ENCODE measurements around the gene CYTH3. TPM values are rescaled to one million over a fixed set of nuclear protein-coding genes. Genes with fewer than 3 reads are reported as not detected.

CYTH3 gene
- polyA plus RNA-seq, 1 donor (not counting 4 experiments of a cell fraction or from before 2014, with no cell fraction given), result 28.4 TPM

- H3K27me3 ChIP-seq (ENCODE audit: control insufficient read depth, extremely low read depth, insufficient read depth, low read length), result no peaks in the 10 kb centered on the region
- no peak overlapping the region for H2AFZ ChIP-seq (ENCODE audit: control insufficient read depth, low read length)
- H3K4me3 ChIP-seq (ENCODE audit: control insufficient read depth in 2 of 3, extremely low read depth in 1 of 3, insufficient read depth in 2 of 3, low read depth in 1 of 3, low read length in 3 of 3), result no peak overlapping the region
- peaks cover 7% of the 10 kb centered on the region for H4K20me1 ChIP-seq (ENCODE audit: control insufficient read depth, extremely low read depth, insufficient read depth, low read length)
- dilution Hi-C loops (cut with MboI; ENCODE audit: extremely low pct_ligation_motif_present, low sequenced_read_pairs), result no loop called here
- H3K4me1 ChIP-seq (ENCODE audit: control insufficient read depth, extremely low read depth, insufficient read depth, low read length), result peaks cover 4% of the 10 kb centered on the region
- no peak for FAIRE-seq
- no peaks in the 10 kb centered on the region for H3K36me3 ChIP-seq (ENCODE audit: control insufficient read depth in 2 of 2, extremely low read depth in 1 of 2, insufficient read depth in 2 of 2, low read length in 2 of 2)
- H3K4me2 ChIP-seq (ENCODE audit: control insufficient read depth, extremely low read depth, insufficient read depth, low read depth, low read length), result no peak overlapping the region
- no peaks in the 10 kb centered on the region for H3K9me1 ChIP-seq (ENCODE audit: control insufficient read depth, extremely low read depth, insufficient read depth, low read length)
- H3K9me3 ChIP-seq (ENCODE audit: control insufficient read depth, low read depth, low read length), result no peaks in the 10 kb centered on the region
- peaks cover 92% of the 10 kb centered on the region for H3K79me2 ChIP-seq (ENCODE audit: control insufficient read depth, insufficient read depth, low read length)
- TF ChIP-seq CTCF (optimal IDR thresholded peaks at IDR 0.05 in 1 of 3, IDR thresholded peaks at IDR 0.05 in 1 of 3, conservative IDR thresholded peaks at IDR 0.05 in 1 of 3; ENCODE audit: extremely low read depth in 1 of 3, insufficient read depth in 2 of 3, low read length in 3 of 3), result no peak
- TF ChIP-seq EZH2 (IDR thresholded peaks at IDR 0.05; ENCODE audit: low read length), result no peak
- H3K27ac ChIP-seq (ENCODE audit: control insufficient read depth, insufficient read depth, low read length), result no peak overlapping the region
- DNase-seq (ENCODE audit: low read depth, low spot score), result no peak
- H3K9ac ChIP-seq (ENCODE audit: control insufficient read depth, extremely low read depth, insufficient read depth, low read length), result no peak overlapping the region
Observed at GRCh38 chr7:6261699-6262098, 10.7 kb downstream of the CYTH3 start.

GRCh38 chr7:6260291-6261187, 11.9 kb downstream of the CYTH3 start:
- no peak for FAIRE-seq
- no peak overlapping the region for H3K4me3 ChIP-seq (ENCODE audit: control insufficient read depth in 2 of 3, extremely low read depth in 1 of 3, insufficient read depth in 2 of 3, low read depth in 1 of 3, low read length in 3 of 3)
- no peak overlapping the region for H2AFZ ChIP-seq (ENCODE audit: control insufficient read depth, low read length)
- no peaks in the 10 kb centered on the region for H3K9me1 ChIP-seq (ENCODE audit: control insufficient read depth, extremely low read depth, insufficient read depth, low read length)
- no peak for DNase-seq (ENCODE audit: low read depth, low spot score)
- no peaks in the 10 kb centered on the region for H3K27me3 ChIP-seq (ENCODE audit: control insufficient read depth, extremely low read depth, insufficient read depth, low read length)
- H3K79me2 ChIP-seq (ENCODE audit: control insufficient read depth, insufficient read depth, low read length), result peaks cover 90% of the 10 kb centered on the region
- no peak overlapping the region for H3K27ac ChIP-seq (ENCODE audit: control insufficient read depth, insufficient read depth, low read length)
- TF ChIP-seq EZH2 (IDR thresholded peaks at IDR 0.05; ENCODE audit: low read length), result no peak
- TF ChIP-seq CTCF (optimal IDR thresholded peaks at IDR 0.05 in 1 of 3, IDR thresholded peaks at IDR 0.05 in 1 of 3, conservative IDR thresholded peaks at IDR 0.05 in 1 of 3; ENCODE audit: extremely low read depth in 1 of 3, insufficient read depth in 2 of 3, low read length in 3 of 3), result no peak
- dilution Hi-C loops (cut with MboI; ENCODE audit: extremely low pct_ligation_motif_present, low sequenced_read_pairs), result no loop called here
- H3K36me3 ChIP-seq (ENCODE audit: control insufficient read depth in 2 of 2, extremely low read depth in 1 of 2, insufficient read depth in 2 of 2, low read length in 2 of 2), result no peaks in the 10 kb centered on the region
- peaks cover 7% of the 10 kb centered on the region for H4K20me1 ChIP-seq (ENCODE audit: control insufficient read depth, extremely low read depth, insufficient read depth, low read length)
- no peaks in the 10 kb centered on the region for H3K9me3 ChIP-seq (ENCODE audit: control insufficient read depth, low read depth, low read length)
- H3K9ac ChIP-seq (ENCODE audit: control insufficient read depth, extremely low read depth, insufficient read depth, low read length), result no peak overlapping the region
- peaks cover 4% of the 10 kb centered on the region for H3K4me1 ChIP-seq (ENCODE audit: control insufficient read depth, extremely low read depth, insufficient read depth, low read length)
- H3K4me2 ChIP-seq (ENCODE audit: control insufficient read depth, extremely low read depth, insufficient read depth, low read depth, low read length), result no peak overlapping the region
